HG02571 (cell line): ENCODE measurements around the gene TMEM59L.

Experiments used
- ATAC-seq: cut with Tn5 transposase; IDR thresholded peaks from one replicate; pipeline ENCODE4 v1.9.1; 2021; ENCODE audit warnings: mild to moderate bottlenecking, moderate library complexity; ENCODE audit not compliant: unreplicated experiment

Gene TMEM59L

GRCh38 chr19:18656337-18657086, 43.8 kb downstream of the TMEM59L start:
- no peak for ATAC-seq

GRCh38 chr19:18657590-18658365, 45.1 kb downstream of the TMEM59L start:
- ATAC-seq, result no peak

DNA sequence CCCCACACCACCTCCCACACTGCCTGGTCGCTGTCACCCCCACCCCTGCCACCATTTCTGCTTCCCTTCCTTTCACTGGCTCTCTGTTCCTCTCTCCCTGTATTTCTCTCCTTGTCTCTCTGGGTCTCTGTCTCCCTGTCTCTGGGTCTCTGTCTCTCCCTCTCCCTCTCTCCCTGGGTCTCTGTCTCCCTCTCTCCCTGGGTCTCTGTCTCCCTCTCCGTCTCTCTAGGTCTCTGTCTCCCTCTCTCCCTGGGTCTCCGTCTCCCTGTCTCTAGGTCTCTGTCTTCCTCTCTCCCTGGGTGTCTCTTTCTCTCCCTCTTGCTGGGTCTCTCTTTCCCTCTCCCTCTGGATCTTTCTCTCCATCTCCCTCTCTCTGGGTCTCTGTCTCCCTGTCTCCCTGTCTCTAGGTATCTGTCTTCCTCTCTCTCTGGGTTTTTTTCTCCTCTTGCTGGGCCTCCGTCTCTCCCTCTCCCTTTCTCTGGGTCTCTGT, 45.7 kb downstream of the TMEM59L start:
- ATAC-seq, result no peak

DNA sequence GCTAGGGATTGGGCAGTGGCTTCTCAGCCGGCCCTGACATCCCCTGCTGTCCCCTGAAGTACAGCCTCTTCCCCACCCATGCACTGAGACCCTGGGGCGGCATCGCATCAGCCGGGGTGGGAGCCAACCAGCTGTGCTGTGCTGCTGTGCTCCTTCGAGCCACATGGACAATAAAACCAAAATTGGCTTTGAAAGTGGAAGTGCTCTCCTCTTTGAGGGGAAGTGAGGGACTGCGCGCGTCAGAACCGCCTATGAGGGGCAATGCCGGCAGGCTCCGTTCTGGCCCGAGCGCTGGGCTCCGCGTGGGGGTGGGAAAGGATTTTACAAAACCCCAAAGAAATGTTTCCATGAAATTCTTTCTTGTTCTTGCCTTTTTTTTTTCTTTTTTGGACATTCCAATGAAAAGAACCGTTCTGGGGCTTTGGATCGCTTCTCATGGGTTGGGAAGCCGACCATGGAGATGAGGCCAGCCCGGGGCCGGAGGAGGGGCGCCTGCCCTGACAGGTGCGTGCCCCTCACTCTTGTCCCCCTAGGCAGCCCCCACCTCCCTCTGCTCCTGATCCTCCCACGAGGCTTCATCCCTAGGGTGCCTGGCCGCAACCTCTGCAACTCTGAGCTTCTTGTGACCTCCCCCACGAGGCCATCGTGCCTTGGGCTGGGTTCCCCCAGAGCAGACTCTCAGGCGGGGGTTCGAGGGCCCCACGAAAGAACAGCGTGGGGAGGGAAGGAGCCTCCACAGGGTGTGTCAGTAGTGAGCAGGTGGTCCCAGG, 46.8 kb downstream of the TMEM59L start:
- no peak for ATAC-seq

DNA sequence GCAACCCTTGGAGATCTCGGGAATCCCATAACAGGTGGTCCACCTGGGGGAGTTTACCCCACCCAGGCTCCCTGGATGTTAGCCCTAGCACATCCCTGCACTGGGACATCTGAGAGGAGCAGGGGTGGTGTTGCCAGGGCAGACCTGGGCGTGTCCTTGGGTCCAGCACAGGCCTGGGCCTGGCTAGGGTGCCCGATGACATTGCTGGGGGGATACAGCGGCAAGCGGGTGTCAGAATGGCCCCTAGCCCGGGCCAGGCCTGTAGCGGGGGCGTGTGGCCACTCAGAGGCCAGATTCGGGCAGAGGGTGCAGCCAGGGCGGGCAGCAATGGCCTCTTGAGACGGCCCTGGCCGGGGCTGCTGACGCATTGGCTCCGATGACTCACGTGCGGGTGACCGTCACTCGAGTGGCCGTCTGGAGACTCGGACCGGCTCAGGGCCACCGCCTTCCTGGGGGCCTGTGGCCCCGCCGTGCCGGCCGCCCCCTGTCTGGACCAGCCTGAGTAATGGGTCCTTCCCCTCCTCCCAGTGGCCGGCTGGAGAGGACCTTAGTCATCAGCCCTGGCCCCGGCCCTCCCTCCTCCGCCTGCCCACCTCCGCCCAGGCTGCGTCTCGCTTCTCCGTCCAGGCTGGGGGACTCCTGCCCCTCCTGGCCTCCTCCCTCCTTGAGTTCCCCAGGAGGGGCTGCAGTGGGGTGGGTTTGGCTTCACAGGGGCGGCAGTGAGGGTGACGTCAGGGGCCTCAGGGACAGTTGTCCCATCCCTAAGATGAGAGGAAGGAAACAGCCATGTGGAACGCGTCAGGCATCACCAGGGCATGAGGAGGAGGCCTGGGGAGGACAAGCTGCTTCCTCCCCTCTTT, 47.6 kb downstream of the TMEM59L start:
- no peak for ATAC-seq

DNA sequence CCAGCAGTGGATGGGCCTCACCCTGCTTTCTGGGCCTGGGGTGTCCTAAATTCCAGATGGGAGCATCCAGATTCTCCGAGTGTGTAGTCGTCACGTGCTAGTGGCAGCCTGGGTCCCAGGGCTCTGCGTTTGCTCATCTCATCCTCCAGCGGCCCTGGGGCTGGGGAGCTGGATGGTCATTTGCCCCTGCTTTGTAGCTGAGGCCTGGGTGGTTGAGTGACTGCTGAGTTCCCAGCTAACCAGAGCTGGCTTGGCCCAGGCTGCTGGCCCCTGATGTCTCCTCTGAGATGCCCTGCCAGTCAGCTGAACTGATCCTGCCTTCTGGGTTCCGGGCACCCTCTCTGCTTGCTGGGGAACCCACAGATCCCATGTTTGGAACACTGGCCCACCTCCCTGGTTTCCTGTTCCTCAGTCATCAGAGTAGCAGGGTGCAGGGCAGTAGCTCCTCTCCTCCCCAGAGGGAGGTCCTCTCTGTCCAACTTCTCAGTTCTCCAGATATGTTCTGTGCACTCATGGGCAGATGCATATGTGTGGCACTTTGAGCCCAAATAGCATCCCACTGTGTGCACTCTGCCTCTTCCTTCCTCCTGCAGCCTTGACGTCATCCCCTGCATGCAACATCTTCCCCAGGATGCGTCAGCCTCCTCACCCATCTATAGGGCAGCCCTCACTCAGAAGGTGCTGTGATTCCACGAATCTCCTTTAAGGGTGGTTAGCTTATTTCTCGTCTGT, 48.4 kb downstream of the TMEM59L start:
- ATAC-seq, result no peak

- ATAC-seq, result no peak
Measured at GRCh38 chr19:18662972-18663732, 50.5 kb downstream of the TMEM59L start.

DNA sequence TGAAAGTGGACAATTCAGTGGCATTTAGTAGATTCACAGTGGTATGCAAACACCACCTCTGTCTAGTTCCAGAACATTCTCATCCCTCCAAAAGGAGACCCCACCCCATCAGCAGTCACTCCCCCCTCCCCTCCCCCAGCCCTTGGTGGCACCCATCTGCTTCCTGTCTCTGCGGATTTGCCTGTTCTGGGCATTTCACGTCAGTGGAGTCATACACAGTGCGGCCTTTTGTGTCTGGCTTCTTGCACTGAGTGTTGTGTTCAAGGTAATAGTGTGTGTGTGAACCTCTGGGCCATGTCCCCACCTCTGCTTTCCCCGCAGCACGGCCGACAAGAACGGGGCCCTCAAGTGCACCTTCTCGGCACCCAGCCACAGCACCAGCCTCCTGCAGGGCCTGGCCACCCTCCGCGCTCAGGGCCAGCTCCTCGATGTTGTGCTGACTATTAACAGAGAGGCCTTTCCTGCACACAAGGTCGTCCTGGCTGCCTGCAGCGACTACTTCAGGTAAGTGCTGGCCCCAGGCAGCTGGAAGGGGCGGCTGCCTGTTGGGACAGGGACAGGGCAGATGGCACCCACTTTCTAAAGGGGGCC, 51.4 kb downstream of the TMEM59L start:
- ATAC-seq, result no peak

DNA sequence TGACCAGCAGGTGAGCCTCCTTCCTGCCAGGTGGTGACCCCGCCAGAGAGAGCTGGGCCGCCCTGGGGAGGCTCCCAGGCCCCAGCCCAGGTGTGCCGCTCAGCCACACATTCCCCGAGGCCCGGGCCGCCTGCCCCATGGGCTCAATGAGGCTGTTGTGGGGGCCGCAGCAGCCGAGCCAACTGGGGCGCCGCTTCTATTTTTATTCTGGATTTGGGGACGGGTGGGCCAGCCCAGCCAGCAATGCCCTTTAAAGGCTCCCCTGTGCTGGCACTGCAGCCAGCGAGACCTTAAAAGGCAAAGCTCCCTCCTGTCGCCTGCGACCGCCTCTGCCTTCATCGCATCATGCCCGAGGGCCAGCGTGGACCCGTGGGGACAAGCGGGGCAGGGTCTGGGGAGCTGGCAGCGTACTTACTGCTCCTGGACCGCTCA, 53.1 kb downstream of the TMEM59L start:
- no peak for ATAC-seq

DNA sequence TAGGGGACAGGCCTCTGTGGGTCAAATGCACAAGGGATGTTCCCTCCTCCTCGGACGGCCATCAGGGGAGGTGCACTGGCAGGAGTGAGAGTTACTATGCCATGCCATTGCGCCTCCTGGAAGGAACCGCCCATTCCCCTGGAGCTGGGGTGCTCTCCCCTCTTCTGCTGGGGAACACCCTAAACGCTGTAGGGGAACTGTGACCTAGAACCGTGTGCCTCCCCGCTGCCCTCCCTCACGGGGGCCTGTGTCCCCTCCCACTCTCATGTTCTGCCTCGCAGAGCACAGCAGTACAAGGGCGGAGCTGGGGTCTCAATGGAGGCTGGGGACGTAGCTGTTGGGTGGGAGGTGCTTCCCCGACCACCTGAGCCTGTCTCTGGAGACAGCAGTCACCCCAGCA, 53.6 kb downstream of the TMEM59L start:
- no peak for ATAC-seq

- no peak for ATAC-seq
Measured at GRCh38 chr19:18666784-18667183, 54.1 kb downstream of the TMEM59L start.

DNA sequence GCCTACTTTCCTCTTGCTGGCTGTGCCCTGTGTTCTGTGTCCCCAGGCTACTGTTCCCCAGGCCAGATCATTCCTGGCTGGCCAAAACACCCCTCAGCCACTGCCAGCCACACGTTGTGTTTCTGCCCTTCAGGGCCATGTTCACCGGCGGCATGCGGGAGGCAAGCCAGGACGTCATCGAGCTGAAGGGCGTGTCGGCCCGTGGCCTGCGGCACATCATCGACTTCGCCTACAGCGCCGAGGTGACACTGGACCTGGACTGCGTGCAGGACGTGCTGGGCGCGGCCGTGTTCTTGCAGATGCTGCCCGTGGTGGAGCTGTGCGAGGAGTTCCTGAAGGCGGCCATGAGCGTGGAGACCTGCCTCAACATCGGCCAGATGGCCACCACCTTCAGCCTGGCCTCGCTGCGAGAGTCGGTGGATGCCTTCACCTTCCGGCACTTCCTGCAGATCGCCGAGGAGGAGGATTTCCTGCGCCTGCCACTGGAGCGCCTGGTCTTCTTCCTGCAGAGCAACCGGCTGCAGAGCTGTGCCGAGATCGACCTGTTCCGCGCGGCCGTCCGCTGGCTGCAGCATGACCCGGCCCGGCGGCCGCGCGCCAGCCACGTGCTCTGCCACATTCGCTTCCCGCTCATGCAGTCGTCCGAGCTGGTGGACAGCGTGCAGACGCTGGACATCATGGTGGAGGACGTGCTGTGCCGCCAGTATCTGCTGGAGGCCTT, 55.0 kb downstream of the TMEM59L start:
- ATAC-seq, result no peak

- no peak for ATAC-seq
Measured at GRCh38 chr19:18668252-18668631, 55.6 kb downstream of the TMEM59L start.

GRCh38 chr19:18668744-18669523, 56.3 kb downstream of the TMEM59L start:
- no peak for ATAC-seq

DNA sequence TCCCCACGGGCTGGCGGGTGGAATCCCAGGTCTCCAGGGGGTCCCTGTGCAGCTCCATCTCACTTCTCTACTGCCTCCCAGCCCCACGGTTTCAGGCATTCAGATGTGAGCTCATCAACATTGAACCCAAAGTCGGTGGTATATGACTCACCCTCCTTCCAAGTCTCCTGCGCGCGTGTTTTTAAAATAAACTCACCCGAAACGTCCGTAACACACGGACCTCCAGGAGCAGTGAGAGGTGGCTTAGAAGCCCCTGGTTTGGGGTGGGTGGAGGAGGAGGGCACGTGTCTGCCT, 56.8 kb downstream of the TMEM59L start:
- ATAC-seq, result no peak

DNA sequence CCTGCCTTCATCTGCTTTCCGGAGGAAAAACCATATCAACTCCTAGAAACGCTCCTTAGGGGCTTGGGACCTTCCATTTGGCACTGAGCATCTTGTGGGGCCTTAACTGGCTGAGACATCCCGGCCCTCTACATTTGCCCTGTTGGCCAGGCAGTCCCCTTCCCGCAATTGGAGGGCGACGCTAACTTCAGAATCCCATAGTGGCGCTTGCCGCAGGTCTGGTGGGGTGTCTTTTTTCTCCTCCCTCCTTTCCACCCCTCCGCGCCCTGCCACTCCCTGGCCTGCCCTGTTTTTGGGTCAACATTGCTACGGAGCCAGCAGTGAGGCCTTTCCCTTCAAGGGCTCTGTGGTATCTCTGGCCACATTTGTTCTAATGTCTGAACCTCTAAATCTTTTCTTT, 57.2 kb downstream of the TMEM59L start:
- no peak for ATAC-seq

- ATAC-seq, result no peak
Measured at GRCh38 chr19:18670312-18670711, 57.6 kb downstream of the TMEM59L start.
